HepG2 (cell line): ENCODE data around the gene HS3ST5. TPM values are rescaled to one million over a fixed set of nuclear protein-coding genes. Genes with fewer than 3 reads are reported as not detected.

ENCODE experiments used
- ATAC-seq: fragments of 200-7000 bp; cut with Tn5 transposase; 3 replicates; pipeline ENCODE4 v1.9.1; 2020; ENCODE audit warnings: mild to moderate bottlenecking, moderate library complexity
- BruUV-seq: library from RNA; stranded (reverse); fragments of 400-500 nt; replicated peaks from 2 replicates; lab custom pipeline; 2021; lab: Mats Ljungman, UMichigan
- CTCF ChIA-PET: fragments of 300-600 bp; formaldehyde crosslinking; extraction: SDS; loops from one replicate; lab custom pipeline; 2021; ENCODE audit warnings: low total read pairs, inconsistent platforms, low intra/inter-chr PET ratio; lab: Yijun Ruan, JAX
- POLR2A ChIA-PET: fragments of 350-600 bp; sonication (Branson Sonifier 250); formaldehyde crosslinking; loops from one replicate; lab custom pipeline; 2020; ENCODE audit warnings: antibody characterized with exemption, inconsistent platforms; lab: Yijun Ruan, JAX
- DNase-seq: peaks from one replicate; pipeline ENCODE4 v3.0.0-alpha.2; 2015; ENCODE audit warnings: low spot score
- FAIRE-seq: peaks from 3 replicates; lab custom pipeline; 2011; peaks lifted over from hg19 to GRCh38; lab: Jason Lieb, UNC
- H2AFZ ChIP-seq: one replicate; pipeline ENCODE4 v1.6.1; 2011; ENCODE audit warnings: low read length, inconsistent platforms
- H3K27ac ChIP-seq: fragments of 300-600 bp; 3 replicates; pipeline ENCODE4 v1.8.0; 2011; ENCODE audit warnings: mixed run types, mild to moderate bottlenecking, mixed read lengths, low read length, inconsistent platforms; ENCODE audit not compliant: insufficient read depth; ENCODE audit errors: extremely low read length
- H3K27me3 ChIP-seq, 2 experiments: fragments of 200-600 bp in 1 of 2; 2 replicates in 1 of 2; 3 replicates in 1 of 2; pipeline versions ENCODE4 v1.6.0 to v1.8.0; 2011; ENCODE audit warnings: low read length in 2 of 2, mild to moderate bottlenecking in 2 of 2, moderate library complexity in 2 of 2, inconsistent platforms in 1 of 2; ENCODE audit not compliant: insufficient read depth in 2 of 2, control insufficient read depth in 1 of 2
- H3K36me3 ChIP-seq, 2 experiments: fragments of 200-600 bp in 1 of 2; replicated peaks in 1 of 2; 2 replicates in 1 of 2; 3 replicates in 1 of 2; pipeline versions ENCODE4 v1.5.1 to v1.8.0; 2011; ENCODE audit warnings: low read length in 2 of 2, inconsistent platforms in 1 of 2; ENCODE audit not compliant: insufficient read depth in 2 of 2, control insufficient read depth in 1 of 2
- H3K4me1 ChIP-seq: 2 replicates; pipeline ENCODE4 v1.5.1; 2012; ENCODE audit warnings: low read length, inconsistent platforms; ENCODE audit not compliant: insufficient read depth
- H3K4me2 ChIP-seq: 2 replicates; pipeline ENCODE4 v1.6.0; 2011; ENCODE audit warnings: low read depth, low read length, inconsistent platforms
- H3K4me3 ChIP-seq, 3 experiments: fragments of 200-600 bp in 1 of 3; sonication (generic), shearing (Covaris generic) in 1 of 3; replicated peaks in 1 of 3; 2 replicates each; pipeline ENCODE4 v1.5.1; 2011 to 2016; ENCODE audit warnings: low read length in 3 of 3, inconsistent platforms in 2 of 3, low read depth in 2 of 3, mild to moderate bottlenecking in 2 of 3, control low read depth in 1 of 3, mixed read lengths in 1 of 3; ENCODE audit not compliant: insufficient read depth in 1 of 3
- H3K79me2 ChIP-seq: one replicate; pipeline ENCODE4 v1.6.1; 2011; ENCODE audit warnings: low read length, inconsistent platforms; ENCODE audit not compliant: insufficient read depth
- H3K9ac ChIP-seq: 2 replicates; pipeline ENCODE4 v1.6.0; 2011; ENCODE audit warnings: mild to moderate bottlenecking, low read depth, low read length, inconsistent platforms; ENCODE audit not compliant: insufficient read depth
- H3K9me3 ChIP-seq: 2 replicates; pipeline ENCODE4 v1.5.1; 2012; ENCODE audit warnings: mild to moderate bottlenecking, low read length
- H4K20me1 ChIP-seq: 2 replicates; pipeline ENCODE4 v1.6.0; 2011; ENCODE audit warnings: inconsistent platforms, mild to moderate bottlenecking, low read length, moderate library complexity; ENCODE audit not compliant: insufficient read depth
- AKAP8 ChIP-seq: sonication (generic); formaldehyde crosslinking; IDR thresholded peaks from 2 replicates; pipeline ENCODE4 v1.5.1; 2020; ENCODE audit warnings: mild to moderate bottlenecking, missing genetic modification reagents
- CBX5 ChIP-seq: sonication (generic); formaldehyde crosslinking; IDR thresholded peaks from 2 replicates; pipeline ENCODE4 v1.4.0; 2020; ENCODE audit warnings: missing genetic modification reagents, borderline replicate concordance
- DRAP1 ChIP-seq: IDR thresholded peaks from 2 replicates; pipeline ENCODE4 v1.6.1; 2016; ENCODE audit warnings: missing genetic modification reagents, missing compliant biosample characterization
- ELF3 ChIP-seq: IDR thresholded peaks from 2 replicates; pipeline ENCODE4 v1.6.1; 2016; ENCODE audit warnings: missing genetic modification reagents, missing compliant biosample characterization
- GATA4 ChIP-seq: sonication (generic); IDR thresholded peaks from 2 replicates; pipeline ENCODE4 v1.6.1; 2016; ENCODE audit warnings: antibody characterized with exemption, low read depth, borderline replicate concordance
- GMEB1 ChIP-seq: sonication (generic); formaldehyde crosslinking; IDR thresholded peaks from 2 replicates; pipeline ENCODE4 v1.5.1; 2020; ENCODE audit warnings: missing genetic modification reagents, mild to moderate bottlenecking, borderline replicate concordance
- JUND ChIP-seq: sonication (generic); formaldehyde crosslinking; IDR thresholded peaks from 2 replicates; pipeline ENCODE4 v1.8.0; 2022; ENCODE audit warnings: mild to moderate bottlenecking, missing genetic modification reagents
- MXD4 ChIP-seq: IDR thresholded peaks from 2 replicates; pipeline ENCODE4 v1.6.1; 2016; ENCODE audit warnings: mild to moderate bottlenecking, missing biosample characterization, missing genetic modification reagents
- NR2F2 ChIP-seq: IDR thresholded peaks from 2 replicates; pipeline ENCODE4 v1.6.1; 2012; ENCODE audit warnings: low read depth, inconsistent platforms, borderline replicate concordance
- TIGD3 ChIP-seq: sonication (generic); formaldehyde crosslinking; IDR thresholded peaks from 2 replicates; pipeline ENCODE4 v1.5.1; 2020; ENCODE audit warnings: mild to moderate bottlenecking, missing genetic modification reagents, borderline replicate concordance
- ZBTB8A ChIP-seq: sonication (generic); formaldehyde crosslinking; IDR thresholded peaks from 2 replicates; pipeline ENCODE4 v1.4.0; 2020; ENCODE audit warnings: mild to moderate bottlenecking, low read depth, missing genetic modification reagents, borderline replicate concordance
- ZMAT3 ChIP-seq: sonication (generic); formaldehyde crosslinking; conservative IDR thresholded peaks from 2 replicates; pipeline ENCODE4 v1.7.0; 2021; ENCODE audit warnings: missing genetic modification reagents
- ZNF446 ChIP-seq: sonication (generic); formaldehyde crosslinking; IDR thresholded peaks from 2 replicates; pipeline ENCODE4 v1.5.0; 2020; ENCODE audit warnings: mild to moderate bottlenecking, missing genetic modification reagents
- ZNF510 ChIP-seq: sonication (generic); formaldehyde crosslinking; IDR thresholded peaks from 2 replicates; pipeline ENCODE4 v1.4.0; 2020; ENCODE audit warnings: low read depth, mild to moderate bottlenecking, missing genetic modification reagents
- ZNF629 ChIP-seq: sonication (generic); formaldehyde crosslinking; conservative IDR thresholded peaks from 2 replicates; pipeline ENCODE4 v1.5.0; 2020; ENCODE audit warnings: missing genetic modification reagents
- ZNF704 ChIP-seq: sonication (generic); formaldehyde crosslinking; IDR thresholded peaks from 2 replicates; pipeline ENCODE4 v1.8.1; 2023; ENCODE audit warnings: mild to moderate bottlenecking, inconsistent platforms, moderate library complexity, missing genetic modification reagents, borderline replicate concordance
- ZNF816 ChIP-seq: sonication (generic); formaldehyde crosslinking; IDR thresholded peaks from 2 replicates; pipeline ENCODE4 v1.8.0; 2022; ENCODE audit warnings: missing genetic modification reagents, mild to moderate bottlenecking, borderline replicate concordance
- ZSCAN25 ChIP-seq: sonication (generic); formaldehyde crosslinking; IDR thresholded peaks from 2 replicates; pipeline ENCODE4 v1.8.0; 2022; ENCODE audit warnings: mild to moderate bottlenecking, missing genetic modification reagents
- WGBS: methylation state at CpG from one replicate; pipeline ENCODE4 v1.1.6; 2017; ENCODE audit warnings: low lambda C conversion rate; 5-methylcytosine and 5-hydroxymethylcytosine counted together
- in situ Hi-C: cut with HindIII; loops from 2 replicates; pipeline ENCODE4 v1.10.0; 2017; ENCODE audit warnings: low pct_unique_long_range_greater_than_20kb; ENCODE audit not compliant: extremely low pct_ligation_motif_present
- intact Hi-C: fragments of 100-400 bp; cut with micrococcal nuclease; formaldehyde crosslinking; loops from one replicate; pipeline ENCODE4 v1.10.0; 2022; ENCODE audit not compliant: unreplicated experiment
- polyA plus RNA-seq, 8 experiments: library from polyadenylated mRNA; depleted of rRNA in 3 of 8; stranded (reverse) in 7 of 8; unstranded in 1 of 8; fragments of >200 nt; fragmentation: Illumina TruSeq in 4 of 8; extraction: Trizol in 4 of 8; gene quantifications; 2 replicates each; pipeline versions ENCODE4 v1.2.1 to v1.2.3, GENCODE V29; 2011 to 2016; ENCODE audit warnings: low read depth in 4 of 8, missing spikeins in 1 of 8, mixed read lengths in 1 of 8; ENCODE audit not compliant: insufficient read depth in 1 of 8
- total RNA-seq, 5 experiments: library from RNA; depleted of rRNA; stranded (reverse); fragments of >200 nt; fragmentation: Illumina TruSeq; extraction: Trizol; gene quantifications; 2 replicates each; pipeline ENCODE4 v1.2.3, GENCODE V29; 2016; ENCODE audit warnings: low read depth in 1 of 5

Gene HS3ST5
- total and polyA plus RNA-seq, 2 of the 13 experiments (the other 11 are each of a cell fraction or from before 2014, with no cell fraction given), result 1.1 to 1.6 TPM

GRCh38 chr6:114282292-114282691 is 60.5 kb downstream of the HS3ST5 start:
- Histone ChIP-seq H3K9ac (no peak overlapping the region), H3K27me3 (no peaks in the 10 kb centered on the region), H3K9me3 (no peaks in the 10 kb centered on the region), H3K4me1 (peaks cover 3% of the 10 kb centered on the region), H4K20me1 (no peaks in the 10 kb centered on the region), H3K79me2 (no peaks in the 10 kb centered on the region), H3K36me3 (no peaks in the 10 kb centered on the region), H3K4me3 (no peak overlapping the region), H3K4me2 (no peak overlapping the region), H2AFZ (no peak overlapping the region), H3K27ac (no peak overlapping the region)
- intact Hi-C loops, result no loop called here
- CTCF ChIA-PET, result no interaction called here
- in situ Hi-C loops, result no loop called here
- 99% methylated on average over 6 of the region's 6 CpGs for WGBS
- no peak for FAIRE-seq
- POLR2A ChIA-PET, result no interaction called here
- BruUV-seq, result no TSS peak
- no peak for DNase-seq
- ATAC-seq, result no peak
- no peak for TF ChIP-seq JUND
- no peak for TF ChIP-seq MXD4
- no peak for TF ChIP-seq TIGD3 (CRISPR knock-in tag)
- no peak for TF ChIP-seq ZBTB8A (CRISPR knock-in tag)
- no peak for TF ChIP-seq ZNF704 (CRISPR knock-in tag)
- TF ChIP-seq GATA4, result no peak
- TF ChIP-seq AKAP8 (CRISPR knock-in tag), result no peak
- TF ChIP-seq ZNF629 (CRISPR knock-in tag), result no peak
- TF ChIP-seq ZMAT3 (CRISPR knock-in tag), result no peak
- TF ChIP-seq ZNF510 (CRISPR knock-in tag), result no peak
- TF ChIP-seq GMEB1 (CRISPR knock-in tag), result no peak
- no peak for TF ChIP-seq NR2F2
- TF ChIP-seq CBX5 (CRISPR knock-in tag), result no peak
- TF ChIP-seq ELF3 (CRISPR knock-in tag), result no peak
- no peak for TF ChIP-seq DRAP1
- no peak for TF ChIP-seq ZNF446
- no peak for TF ChIP-seq ZNF816 (CRISPR knock-in tag)
- TF ChIP-seq ZSCAN25 (CRISPR knock-in tag), result no peak
